ENCODE data around the gene TXNDC8.
"Not testable (repeated sequence)": the region's sequence is repeated elsewhere in the genome, so short reads cannot be mapped to it uniquely, and the experiment has no call there.

The TXNDC8 gene

DNA sequence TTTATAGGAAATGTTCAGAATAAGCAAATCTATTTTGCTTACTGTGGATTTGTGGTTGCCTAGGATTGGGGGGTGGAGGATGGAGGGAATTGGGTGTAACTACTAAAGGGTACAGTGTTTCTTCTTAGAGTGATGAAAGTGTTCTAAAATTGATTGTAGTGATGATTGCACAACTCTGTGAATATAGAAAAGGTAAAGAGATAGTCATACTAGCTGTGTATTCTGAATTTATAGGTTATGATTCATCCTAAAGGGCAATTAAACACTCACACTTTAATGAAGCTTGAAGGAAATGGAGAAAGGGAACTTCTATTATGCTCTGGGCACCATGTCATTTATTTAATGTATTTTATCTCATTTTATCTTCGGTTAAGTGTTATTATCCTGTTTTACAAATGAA is 9.9 kb downstream of the TXNDC8 start:
- no peak for DNase-seq (ENCODE audit: low read depth)

GRCh38 chr9:110323818-110324217 is 13.8 kb downstream of the TXNDC8 start:
- no peak for DNase-seq (ENCODE audit: low read depth)

DNA sequence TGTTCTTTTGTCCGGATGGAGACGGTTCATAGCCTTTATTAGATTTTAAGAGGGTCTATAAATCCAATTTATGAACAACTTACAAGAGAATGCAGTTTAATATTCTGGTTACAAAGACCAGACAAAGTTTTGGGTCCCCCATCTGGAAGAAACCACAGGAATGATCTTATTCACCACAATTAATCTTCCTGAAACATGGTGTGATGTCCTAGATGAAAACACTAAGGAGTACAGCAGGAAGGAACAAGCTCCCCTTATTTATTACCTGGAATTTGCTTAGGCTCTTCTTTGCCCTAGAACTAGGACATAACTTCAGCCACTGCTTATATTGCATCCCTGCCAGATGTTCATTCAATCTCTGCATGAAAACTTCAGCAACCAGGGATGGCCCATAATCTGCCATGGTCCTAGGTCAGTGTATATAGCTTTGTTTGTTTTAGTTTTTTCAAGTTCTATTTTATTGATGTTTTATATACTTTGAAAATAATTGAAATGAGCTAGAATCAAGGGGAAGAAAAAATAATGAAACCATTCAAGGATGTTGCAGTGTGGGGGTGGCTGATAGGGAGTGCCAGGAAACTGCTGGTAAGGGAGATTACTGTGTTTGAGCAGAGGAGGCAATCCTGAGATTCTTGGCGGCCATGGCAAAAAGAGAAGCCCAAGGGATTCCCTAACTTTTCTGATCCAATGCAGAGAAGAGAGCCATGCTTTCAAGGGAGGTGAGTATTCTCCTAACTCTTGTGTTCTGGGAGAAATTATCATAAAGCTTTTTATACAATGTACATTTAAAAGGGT is 16.8 kb downstream of the TXNDC8 start:
- no peak for DNase-seq (ENCODE audit: low read depth)

DNA sequence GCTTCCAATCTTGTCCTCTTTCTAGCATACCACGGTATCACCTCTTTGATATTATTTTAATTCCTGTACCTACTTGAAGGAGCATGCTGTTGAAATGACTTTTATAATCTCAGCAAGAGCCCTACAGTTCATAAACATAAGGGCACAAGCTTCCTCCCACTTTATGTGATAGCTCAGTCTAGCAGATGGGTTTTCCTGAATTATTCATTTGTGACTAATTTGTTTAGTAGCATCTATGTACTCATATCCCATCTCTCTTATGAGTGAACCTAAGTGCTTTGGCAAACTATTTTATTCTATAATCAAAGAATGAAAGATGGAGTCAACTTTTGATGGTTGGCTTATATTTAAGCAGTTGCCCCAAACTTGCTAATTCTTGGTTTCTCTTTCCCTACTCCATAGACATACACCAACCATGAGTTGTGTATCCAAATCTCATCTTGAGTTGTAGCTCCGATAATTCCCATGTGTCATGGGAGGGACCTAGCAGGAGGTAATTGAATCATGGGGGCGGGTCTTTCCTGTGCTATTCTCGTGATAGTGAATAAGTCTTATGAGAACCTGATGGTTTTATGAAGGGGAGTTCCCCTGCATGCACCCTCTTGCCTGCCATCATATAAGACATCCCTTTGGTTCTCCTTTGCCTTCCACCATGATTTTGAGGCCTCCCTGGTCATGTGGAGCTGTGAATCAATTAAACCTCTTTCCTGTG is 17.7 kb downstream of the TXNDC8 start:
- no peak for DNase-seq (ENCODE audit: low read depth)

DNA sequence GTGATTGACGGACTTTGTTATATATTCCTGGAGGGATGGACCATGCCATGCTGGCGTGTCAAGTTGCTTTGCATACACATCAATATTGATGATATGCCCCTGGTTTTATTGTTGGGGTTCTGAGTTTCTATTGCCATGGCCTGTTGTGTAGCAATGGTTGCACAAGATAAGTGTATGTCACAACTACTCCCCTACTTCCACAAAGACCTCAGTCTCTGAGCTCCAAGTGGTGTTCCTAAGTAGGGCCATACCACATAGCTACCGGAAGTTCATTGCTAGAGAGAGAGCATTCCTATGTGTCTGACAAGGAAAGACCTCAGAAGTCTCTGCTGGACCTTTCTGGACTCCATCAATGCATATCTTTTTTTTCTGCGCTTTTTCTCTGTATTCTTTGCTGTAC is 19.8 kb downstream of the TXNDC8 start:
- no peak for DNase-seq (ENCODE audit: low read depth)

- DNase-seq (ENCODE audit: low read depth), result no peak
These were observed 21.2 kb downstream of the TXNDC8 start for GRCh38 chr9:110316261-110317075.

DNA sequence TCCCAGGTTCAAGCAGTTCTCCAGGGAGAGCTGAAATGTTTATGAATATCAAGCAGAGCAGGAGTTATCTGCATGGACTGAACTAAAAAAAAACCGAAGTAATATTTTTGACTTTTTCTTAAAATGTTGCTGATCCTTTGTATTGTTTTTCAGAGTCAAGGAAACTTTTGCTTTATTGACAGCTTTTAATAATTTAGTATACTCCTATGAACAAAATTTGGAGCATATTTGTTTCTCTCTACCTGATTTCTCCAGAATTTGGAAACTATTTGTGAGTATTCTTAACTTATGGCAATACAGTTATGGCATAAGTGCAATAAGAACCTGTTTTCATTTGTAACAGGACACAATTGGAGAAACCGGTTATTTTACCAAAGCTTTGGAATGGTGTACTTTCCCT is 25.7 kb downstream of the TXNDC8 start:
- DNase-seq (ENCODE audit: low read depth), result not testable (repeated sequence)

DNA sequence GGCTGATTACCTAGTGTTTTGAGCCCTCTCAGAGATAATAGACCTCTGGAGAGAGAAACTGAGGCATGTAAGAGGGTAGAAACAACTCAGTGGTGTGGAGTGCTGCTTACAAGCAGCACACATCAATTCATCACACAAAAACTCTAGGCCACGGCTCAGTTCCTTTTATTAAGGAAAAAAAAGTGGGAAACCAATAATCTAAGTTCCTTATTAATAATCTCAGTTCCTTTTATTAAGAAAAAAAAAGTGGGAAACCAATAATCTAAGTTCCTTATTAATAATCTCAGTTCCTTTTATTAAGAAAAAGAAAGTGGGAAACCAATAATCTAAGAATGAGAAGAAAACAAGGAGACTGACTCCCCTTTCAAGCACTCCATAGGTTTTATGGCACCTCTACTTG is 28.0 kb downstream of the TXNDC8 start:
- no peak for DNase-seq (ENCODE audit: low read depth)

- no peak for DNase-seq (ENCODE audit: low read depth)
These were observed 29.0 kb downstream of the TXNDC8 start for GRCh38 chr9:110308633-110309038.

GRCh38 chr9:110307191-110307590 is 30.5 kb downstream of the TXNDC8 start:
- DNase-seq (ENCODE audit: low read depth), result no peak

GRCh38 chr9:110303133-110303532 is 34.5 kb downstream of the TXNDC8 start:
- DNase-seq (ENCODE audit: low read depth), result no peak

- no peak for DNase-seq (ENCODE audit: low read depth)
These were observed 39.5 kb downstream of the TXNDC8 start for GRCh38 chr9:110298043-110298605.

DNA sequence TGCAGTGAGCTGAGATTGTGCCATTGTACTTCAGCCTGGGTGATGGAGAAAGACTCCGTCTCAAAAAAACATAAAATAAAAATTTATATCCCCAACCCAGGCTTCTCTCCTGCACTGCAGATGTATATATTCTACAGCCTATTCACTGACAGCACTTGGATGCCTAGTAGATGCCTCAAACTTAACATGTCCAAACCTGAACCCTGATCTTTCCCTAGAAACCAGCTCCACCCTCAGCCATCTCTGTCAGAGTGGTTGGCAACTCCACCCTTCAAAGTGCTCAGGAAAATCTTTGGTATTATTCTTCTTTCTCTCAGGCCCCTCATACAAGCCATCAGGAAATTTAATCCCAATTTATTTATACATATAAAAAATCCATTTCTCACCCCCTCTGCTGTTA is 44.4 kb downstream of the TXNDC8 start:
- no peak for DNase-seq (ENCODE audit: low read depth)

GRCh38 chr9:110291921-110292557 is 45.6 kb downstream of the TXNDC8 start:
- no peak for DNase-seq (ENCODE audit: low read depth)

GRCh38 chr9:110290001-110290400 is 47.7 kb downstream of the TXNDC8 start:
- no peak for DNase-seq (ENCODE audit: low read depth)

GRCh38 chr9:110288503-110288902 is 49.2 kb downstream of the TXNDC8 start:
- no peak for DNase-seq (ENCODE audit: low read depth)

- no peak for DNase-seq (ENCODE audit: low read depth)
These were observed 50.4 kb downstream of the TXNDC8 start for GRCh38 chr9:110287289-110287680.

DNA sequence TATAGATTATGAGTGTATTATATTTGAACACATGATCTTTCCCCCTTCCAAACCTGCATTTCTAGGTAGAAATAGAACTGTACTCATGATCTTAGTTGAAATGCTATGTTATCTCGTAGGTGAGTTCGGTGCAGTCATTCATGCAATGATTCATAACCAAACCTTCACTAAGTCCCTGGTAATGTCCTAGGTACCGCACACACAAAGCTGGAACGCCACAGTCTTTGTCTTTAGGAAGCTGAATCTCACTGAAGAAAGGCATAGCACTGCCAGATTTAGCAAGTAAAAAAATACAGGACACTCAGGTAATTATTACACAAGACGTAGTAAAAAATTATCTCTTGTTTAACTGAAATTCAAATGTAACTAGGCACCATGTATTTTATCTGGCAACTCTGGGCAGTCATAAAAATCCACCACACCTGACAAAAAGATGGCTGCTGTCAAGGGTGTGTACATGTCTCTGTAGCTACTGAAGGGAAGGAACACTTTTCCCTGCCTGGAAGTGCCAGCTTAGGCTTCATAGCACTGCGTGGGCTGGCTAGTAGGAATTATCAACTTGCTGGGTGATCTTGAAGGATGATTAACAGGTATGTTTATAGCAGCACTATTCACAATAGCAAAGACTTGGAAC is 53.3 kb downstream of the TXNDC8 start:
- no peak for DNase-seq (ENCODE audit: low read depth)

DNA sequence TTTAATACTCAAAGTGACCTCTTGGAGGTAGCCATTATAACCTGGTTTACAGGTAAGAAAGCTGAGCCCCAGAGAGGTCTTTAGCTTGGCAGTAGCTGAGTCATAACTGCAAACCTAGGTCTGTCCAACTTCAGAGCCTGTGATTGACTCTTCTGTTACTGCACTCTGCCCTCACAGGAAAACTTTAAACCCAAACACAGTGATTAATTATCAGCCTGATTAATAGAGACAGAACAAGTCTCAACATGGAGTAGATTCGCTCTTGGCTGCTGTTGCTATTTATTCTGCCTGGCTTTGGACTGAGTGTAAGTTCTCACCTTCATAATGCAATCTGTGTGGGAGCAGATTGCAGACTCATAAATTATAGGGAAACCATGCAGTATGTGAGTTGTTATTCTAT is 53.9 kb downstream of the TXNDC8 start:
- DNase-seq (ENCODE audit: low read depth), result no peak

GRCh38 chr9:110282739-110283081 is 55.0 kb downstream of the TXNDC8 start:
- no peak for DNase-seq (ENCODE audit: low read depth)

GRCh38 chr9:110282018-110282738 is 55.5 kb downstream of the TXNDC8 start:
- DNase-seq (ENCODE audit: low read depth), result no peak
